Measurements from ENCODE around the gene RFX3. TPM values are rescaled to one million over a fixed set of nuclear protein-coding genes. Genes with fewer than 3 reads are reported as not detected.

The RFX3 gene
- total RNA-seq, 4 donors from 2014 or later = 4.0 to 8.2 (median 5.6) TPM

DNA sequence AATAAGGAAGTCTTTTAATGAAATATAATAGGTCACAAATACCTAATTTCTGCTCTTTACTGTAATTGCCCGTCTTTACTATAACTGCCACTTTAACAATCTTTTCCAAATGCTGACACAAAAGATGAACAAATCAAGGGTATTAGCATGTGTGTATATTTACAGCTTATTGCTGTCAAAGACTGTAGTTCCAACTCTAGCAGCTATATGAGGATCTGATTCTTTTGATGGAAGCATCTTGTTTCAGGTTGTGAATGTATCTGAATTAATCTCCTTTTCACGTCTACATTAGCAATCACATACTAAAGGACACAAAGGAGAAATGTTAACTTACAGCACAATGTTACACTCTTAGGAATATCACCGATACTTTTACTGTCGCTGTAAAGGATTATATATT lies 27.9 kb downstream of the RFX3 start:
- TF ChIP-seq POLR2A (IDR thresholded peaks at IDR 0.05) = no peak
- TF ChIP-seq, protein P1, sequence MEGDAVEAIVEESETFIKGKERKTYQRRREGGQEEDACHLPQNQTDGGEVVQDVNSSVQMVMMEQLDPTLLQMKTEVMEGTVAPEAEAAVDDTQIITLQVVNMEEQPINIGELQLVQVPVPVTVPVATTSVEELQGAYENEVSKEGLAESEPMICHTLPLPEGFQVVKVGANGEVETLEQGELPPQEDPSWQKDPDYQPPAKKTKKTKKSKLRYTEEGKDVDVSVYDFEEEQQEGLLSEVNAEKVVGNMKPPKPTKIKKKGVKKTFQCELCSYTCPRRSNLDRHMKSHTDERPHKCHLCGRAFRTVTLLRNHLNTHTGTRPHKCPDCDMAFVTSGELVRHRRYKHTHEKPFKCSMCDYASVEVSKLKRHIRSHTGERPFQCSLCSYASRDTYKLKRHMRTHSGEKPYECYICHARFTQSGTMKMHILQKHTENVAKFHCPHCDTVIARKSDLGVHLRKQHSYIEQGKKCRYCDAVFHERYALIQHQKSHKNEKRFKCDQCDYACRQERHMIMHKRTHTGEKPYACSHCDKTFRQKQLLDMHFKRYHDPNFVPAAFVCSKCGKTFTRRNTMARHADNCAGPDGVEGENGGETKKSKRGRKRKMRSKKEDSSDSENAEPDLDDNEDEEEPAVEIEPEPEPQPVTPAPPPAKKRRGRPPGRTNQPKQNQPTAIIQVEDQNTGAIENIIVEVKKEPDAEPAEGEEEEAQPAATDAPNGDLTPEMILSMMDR (IDR thresholded peaks at IDR 0.05) = no peak
- intact Hi-C loops (cut with DNase I; ENCODE audit: low total_unique reads) = no loop called here
- WGBS, 2 donors = 92% methylated on average over 4 of the region's 4 CpGs
- H3K4me3 ChIP-seq (ENCODE audit: low read depth, poor library complexity, severe bottlenecking) = no peak overlapping the region
- DNase-seq (ENCODE audit: low spot score in 2 of 2) = no peak

DNA sequence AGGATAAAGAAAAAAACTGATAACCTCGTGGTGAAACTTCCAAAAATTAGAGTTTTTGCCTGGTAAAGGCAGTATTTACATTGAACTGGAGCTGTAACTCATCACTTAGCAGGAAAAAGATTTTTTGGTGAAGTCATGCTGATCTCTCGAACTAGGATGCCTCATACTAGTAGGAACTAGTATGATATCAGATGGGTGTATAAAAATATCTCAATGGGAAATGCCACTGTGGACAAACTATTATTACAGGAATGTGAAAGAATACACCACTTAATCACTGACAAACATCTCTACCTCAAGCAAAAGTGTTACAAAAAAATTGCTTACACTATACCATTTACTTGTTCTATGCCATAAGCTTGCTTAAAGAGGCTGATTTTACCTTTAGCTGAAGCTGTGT lies 28.4 kb downstream of the RFX3 start:
- DNase-seq (ENCODE audit: low spot score in 2 of 2) = no peak
- TF ChIP-seq, protein P1 (IDR thresholded peaks at IDR 0.05) = no peak
- TF ChIP-seq POLR2A (IDR thresholded peaks at IDR 0.05) = no peak
- H3K4me3 ChIP-seq (ENCODE audit: low read depth, poor library complexity, severe bottlenecking) = no peak overlapping the region
- intact Hi-C loops (cut with DNase I; ENCODE audit: low total_unique reads) = no loop called here
- 85% methylated on average over 2 of the region's 2 CpGs for WGBS, 2 donors

DNA sequence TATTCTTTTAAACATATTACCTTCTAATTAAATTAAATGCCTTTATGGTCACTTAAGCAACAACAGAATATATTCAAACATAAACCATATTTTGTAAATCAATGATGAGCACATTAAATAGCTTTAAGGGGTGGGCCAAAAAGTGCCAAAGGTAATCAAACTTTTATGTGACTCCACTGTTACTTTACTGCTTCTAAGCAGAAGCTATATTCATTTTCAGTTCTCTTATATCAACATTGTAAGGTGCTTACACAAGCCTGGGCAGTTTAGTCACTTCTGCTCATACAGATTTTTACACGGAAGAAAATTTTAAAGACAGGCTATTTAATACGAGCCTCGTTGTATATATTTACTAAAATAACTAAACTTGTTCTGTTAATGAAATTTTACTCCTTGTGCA lies 29.9 kb downstream of the RFX3 start:
- intact Hi-C loops (cut with DNase I; ENCODE audit: low total_unique reads) = no loop called here
- WGBS, 2 donors = 89 to 95% methylated on average over 3 of the region's 3 CpGs
- no peak for DNase-seq (ENCODE audit: low spot score in 2 of 2)
- no peak overlapping the region for H3K4me3 ChIP-seq (ENCODE audit: low read depth, poor library complexity, severe bottlenecking)
- TF ChIP-seq POLR2A (IDR thresholded peaks at IDR 0.05) = no peak
- TF ChIP-seq, protein P1 (IDR thresholded peaks at IDR 0.05) = no peak

DNA sequence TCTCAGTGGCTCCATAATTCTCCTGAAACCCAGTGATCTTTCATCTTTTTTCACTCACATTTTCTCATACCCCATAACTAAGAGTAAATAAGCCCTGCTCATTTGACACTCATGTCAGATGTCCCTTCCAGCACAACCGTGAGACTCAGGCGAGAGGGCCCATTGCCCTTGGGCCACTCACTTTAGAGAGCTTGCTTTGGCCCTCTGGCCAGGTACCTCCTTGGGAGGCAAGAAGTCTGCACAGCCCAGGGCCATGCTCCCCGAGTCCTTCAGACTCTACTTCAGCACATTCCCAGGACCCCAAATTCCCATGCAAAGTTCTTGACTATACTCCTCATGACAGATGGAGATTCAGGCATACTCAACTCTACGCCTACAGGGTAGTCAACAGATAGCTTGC lies 33.6 kb downstream of the RFX3 start:
- intact Hi-C loops (cut with DNase I; ENCODE audit: low total_unique reads) = no loop called here
- no peak overlapping the region for H3K4me3 ChIP-seq (ENCODE audit: low read depth, poor library complexity, severe bottlenecking)
- 97 to 98% methylated on average over 4 of the region's 4 CpGs for WGBS, 2 donors
- DNase-seq (ENCODE audit: low spot score in 2 of 2) = no peak
- no peak for TF ChIP-seq POLR2A (IDR thresholded peaks at IDR 0.05)
- TF ChIP-seq, protein P1 (IDR thresholded peaks at IDR 0.05) = no peak

DNA sequence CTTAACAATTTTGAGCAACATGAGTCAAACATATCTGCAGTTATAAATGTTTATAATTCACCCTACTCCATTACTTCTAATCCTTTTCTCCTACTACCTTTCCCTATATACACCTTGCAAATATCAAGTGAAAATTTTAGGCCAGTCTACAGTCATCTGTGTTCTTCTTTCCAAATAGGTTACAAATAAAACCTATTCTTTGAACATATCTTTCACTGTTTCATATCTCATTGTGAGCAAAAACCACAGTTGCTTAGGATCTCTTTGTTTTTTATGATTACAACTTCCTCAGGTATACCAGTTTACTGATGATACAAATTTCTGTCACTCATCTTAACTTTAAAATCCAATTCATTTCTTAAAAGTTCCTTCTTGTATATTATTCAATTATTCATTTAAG lies 34.4 kb downstream of the RFX3 start:
- intact Hi-C loops (cut with DNase I; ENCODE audit: low total_unique reads) = no loop called here
- TF ChIP-seq, protein P1 (IDR thresholded peaks at IDR 0.05) = no peak
- TF ChIP-seq POLR2A (IDR thresholded peaks at IDR 0.05) = no peak
- H3K4me3 ChIP-seq (ENCODE audit: low read depth, poor library complexity, severe bottlenecking) = no peak overlapping the region
- no peak for DNase-seq (ENCODE audit: low spot score in 2 of 2)

DNA sequence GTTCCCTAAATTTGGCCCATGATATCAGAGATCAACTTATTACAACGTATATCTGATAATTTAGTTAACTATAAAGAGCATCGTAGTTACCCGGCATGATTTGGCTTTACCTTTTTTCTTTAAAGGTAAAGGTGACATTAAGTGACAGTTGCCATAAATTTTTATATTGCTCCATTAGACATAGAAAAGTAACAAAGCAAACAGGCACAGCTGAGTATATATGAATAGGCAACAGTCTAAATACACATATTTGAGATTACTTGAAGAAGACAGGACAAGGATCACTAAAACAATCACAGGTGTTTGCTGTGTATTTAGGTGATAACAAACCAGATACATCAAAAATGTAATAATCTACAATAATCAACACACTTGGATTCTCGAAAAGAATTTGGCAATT lies 34.8 kb downstream of the RFX3 start:
- intact Hi-C loops (cut with DNase I; ENCODE audit: low total_unique reads) = no loop called here
- TF ChIP-seq POLR2A (IDR thresholded peaks at IDR 0.05) = no peak
- TF ChIP-seq, protein P1 (IDR thresholded peaks at IDR 0.05) = no peak

More for the DNA sequence above, 34.8 kb downstream of the RFX3 start:
- 80 to 84% methylated on average over 4 of the region's 4 CpGs for WGBS, 2 donors
- no peak for DNase-seq (ENCODE audit: low spot score in 2 of 2)
- H3K4me3 ChIP-seq (ENCODE audit: low read depth, poor library complexity, severe bottlenecking) = no peak overlapping the region

Data from lower leg skin (tissue), 4 donors.